ENCODE measurements around the gene PLCH1.

PLCH1 gene

DNA sequence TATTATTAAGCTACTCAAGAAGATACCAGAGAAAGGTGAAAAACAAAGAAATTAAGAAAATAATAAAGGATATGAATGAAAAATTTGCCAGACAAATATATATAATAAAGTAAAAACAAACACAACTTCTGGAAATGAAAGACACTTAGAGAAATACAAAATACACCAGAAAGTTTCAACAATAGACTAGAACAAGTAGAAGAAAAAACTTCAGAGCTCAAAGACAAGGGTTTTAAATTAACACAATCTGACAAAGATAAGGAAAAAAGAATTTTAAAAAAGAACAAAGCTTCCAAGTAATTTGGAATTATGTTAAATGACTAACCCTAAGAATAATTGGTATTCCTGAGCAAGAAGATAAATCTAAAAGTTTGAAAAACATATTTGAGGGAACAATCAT is 135.3 kb downstream of the PLCH1 start:
- DNase-seq (ENCODE audit: low read depth): no peak
- TF ChIP-seq, protein P1, sequence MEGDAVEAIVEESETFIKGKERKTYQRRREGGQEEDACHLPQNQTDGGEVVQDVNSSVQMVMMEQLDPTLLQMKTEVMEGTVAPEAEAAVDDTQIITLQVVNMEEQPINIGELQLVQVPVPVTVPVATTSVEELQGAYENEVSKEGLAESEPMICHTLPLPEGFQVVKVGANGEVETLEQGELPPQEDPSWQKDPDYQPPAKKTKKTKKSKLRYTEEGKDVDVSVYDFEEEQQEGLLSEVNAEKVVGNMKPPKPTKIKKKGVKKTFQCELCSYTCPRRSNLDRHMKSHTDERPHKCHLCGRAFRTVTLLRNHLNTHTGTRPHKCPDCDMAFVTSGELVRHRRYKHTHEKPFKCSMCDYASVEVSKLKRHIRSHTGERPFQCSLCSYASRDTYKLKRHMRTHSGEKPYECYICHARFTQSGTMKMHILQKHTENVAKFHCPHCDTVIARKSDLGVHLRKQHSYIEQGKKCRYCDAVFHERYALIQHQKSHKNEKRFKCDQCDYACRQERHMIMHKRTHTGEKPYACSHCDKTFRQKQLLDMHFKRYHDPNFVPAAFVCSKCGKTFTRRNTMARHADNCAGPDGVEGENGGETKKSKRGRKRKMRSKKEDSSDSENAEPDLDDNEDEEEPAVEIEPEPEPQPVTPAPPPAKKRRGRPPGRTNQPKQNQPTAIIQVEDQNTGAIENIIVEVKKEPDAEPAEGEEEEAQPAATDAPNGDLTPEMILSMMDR (IDR thresholded peaks at IDR 0.05; ENCODE audit: insufficient read depth, low read depth, low read length, missing control alignments): no peak

DNA sequence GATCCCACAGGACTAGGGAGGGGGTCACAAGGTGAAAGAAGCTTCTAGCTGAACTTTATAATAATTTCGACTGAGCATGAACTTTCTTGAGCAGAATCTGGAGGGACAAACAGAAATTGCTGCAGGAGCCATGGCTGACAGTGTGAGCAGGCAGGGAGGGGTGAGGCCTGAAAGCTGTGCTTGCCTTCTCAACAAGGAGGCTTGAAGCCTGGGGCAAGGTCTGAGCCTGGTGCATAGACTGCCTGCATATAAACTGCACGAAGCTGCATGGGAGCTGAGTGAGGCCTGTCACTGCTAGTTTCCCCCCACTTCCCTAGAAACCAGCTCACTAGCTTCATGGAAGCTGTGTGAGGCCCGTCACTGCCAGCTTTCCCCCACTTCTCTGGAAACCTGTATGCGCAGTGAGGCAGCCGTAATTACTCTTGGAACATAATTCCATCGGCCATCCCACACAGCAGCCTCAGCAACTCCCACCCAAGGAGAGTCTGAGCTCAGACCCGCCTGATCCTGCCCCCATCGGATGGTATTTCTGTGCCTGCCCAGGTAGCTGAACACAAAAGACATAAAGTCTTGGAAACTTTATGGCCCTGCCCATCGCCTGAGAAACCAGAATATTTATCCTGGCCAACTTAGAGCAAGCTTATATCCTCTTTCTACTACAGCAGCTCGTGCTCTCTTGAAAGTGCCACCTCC is 136.5 kb downstream of the PLCH1 start:
- TF ChIP-seq, protein P1 (IDR thresholded peaks at IDR 0.05; ENCODE audit: insufficient read depth, low read depth, low read length, missing control alignments): no peak
- no peak overlapping the region for H3K4me3 ChIP-seq (ENCODE audit: low read depth, low read length)
- no peak for DNase-seq (ENCODE audit: low read depth)

More for the DNA sequence above, 135.3 kb downstream of the PLCH1 start:
- no peak overlapping the region for H3K4me3 ChIP-seq (ENCODE audit: low read depth, low read length)

DNA sequence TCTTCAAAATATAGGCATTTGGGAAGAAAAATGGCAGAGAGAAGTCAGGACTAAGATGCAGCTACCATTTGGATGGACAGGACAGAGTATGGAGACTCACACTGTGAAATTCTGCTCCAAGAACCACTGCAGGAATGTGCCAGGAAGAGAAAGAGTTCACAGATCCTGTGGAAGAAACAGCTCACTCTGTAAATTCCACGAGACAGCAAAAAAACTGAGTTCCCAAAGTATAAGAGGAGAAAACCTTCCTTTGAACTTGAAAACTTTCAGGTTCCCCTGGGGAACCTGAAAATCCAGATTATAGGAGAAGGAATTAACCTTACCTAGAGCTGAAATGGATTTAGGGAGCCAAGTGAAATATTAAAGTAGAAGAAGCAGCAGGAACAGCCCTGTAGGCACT is 137.1 kb downstream of the PLCH1 start:
- no peak for DNase-seq (ENCODE audit: low read depth)
- TF ChIP-seq, protein P1 (IDR thresholded peaks at IDR 0.05; ENCODE audit: insufficient read depth, low read depth, low read length, missing control alignments): no peak
- H3K4me3 ChIP-seq (ENCODE audit: low read depth, low read length): no peak overlapping the region

DNA sequence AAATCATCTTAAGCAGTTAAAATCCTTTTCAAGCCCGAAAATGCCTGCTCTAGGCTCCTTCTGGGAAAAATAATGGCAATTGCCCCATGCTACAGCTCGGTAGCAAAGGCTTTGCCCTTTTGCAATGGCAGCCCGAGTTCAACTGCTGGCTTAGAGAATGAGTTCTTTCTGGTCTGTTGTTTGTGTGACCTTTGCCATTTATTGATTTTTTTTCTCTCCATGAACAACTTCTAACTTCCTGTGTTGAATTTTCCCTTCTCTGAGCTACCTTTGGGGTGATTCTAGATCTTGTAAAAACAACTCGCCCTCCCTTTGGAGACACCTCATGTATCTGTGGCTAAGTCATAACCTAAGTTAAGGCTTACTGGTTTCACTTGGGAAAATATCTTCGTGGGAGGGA is 139.3 kb downstream of the PLCH1 start:
- no peak overlapping the region for H3K4me3 ChIP-seq (ENCODE audit: low read depth, low read length)
- no peak for DNase-seq (ENCODE audit: low read depth)
- TF ChIP-seq, protein P1 (IDR thresholded peaks at IDR 0.05; ENCODE audit: insufficient read depth, low read depth, low read length, missing control alignments): no peak

DNA sequence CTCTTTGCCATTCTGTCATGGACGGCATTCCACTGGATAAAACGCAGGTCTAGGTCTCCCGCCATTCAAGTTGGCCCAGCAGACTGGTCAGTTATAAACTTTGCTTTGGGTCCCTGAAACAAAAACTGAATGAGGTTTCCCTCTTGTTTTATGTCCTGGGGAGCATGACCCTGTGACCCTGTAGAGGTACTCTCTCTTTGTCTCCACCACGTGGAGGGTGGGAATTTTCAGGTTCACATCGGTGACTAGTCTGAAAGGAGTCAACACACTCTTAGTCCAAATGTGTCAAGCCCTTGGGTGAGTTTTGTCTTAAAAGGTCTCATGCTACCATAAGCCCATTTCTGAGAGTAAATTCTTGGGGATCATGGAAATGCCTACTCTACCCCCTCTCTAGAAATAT is 139.9 kb downstream of the PLCH1 start:
- TF ChIP-seq, protein P1 (IDR thresholded peaks at IDR 0.05; ENCODE audit: insufficient read depth, low read depth, low read length, missing control alignments): no peak
- no peak overlapping the region for H3K4me3 ChIP-seq (ENCODE audit: low read depth, low read length)
- no peak for DNase-seq (ENCODE audit: low read depth)

DNA sequence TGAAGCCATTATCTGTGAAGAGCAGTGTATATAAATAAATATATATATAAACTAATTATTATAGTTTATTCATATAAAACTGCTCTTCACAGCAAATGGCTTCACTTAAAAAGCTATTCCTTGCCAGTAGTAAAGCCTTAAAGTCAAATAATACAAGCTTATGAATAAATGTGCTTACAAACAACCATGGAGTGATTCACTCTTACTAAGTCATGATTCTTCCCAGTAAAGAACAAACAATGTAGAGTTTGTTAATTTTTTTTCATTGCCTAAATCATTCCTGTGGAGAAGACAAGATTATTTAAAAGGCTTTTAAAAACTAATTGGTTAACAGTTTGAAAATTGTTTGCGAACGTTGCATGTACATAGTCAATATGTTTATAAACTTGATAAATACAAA is 140.7 kb downstream of the PLCH1 start:
- no peak overlapping the region for H3K4me3 ChIP-seq (ENCODE audit: low read depth, low read length)
- no peak for DNase-seq (ENCODE audit: low read depth)
- TF ChIP-seq, protein P1 (IDR thresholded peaks at IDR 0.05; ENCODE audit: insufficient read depth, low read depth, low read length, missing control alignments): no peak

DNA sequence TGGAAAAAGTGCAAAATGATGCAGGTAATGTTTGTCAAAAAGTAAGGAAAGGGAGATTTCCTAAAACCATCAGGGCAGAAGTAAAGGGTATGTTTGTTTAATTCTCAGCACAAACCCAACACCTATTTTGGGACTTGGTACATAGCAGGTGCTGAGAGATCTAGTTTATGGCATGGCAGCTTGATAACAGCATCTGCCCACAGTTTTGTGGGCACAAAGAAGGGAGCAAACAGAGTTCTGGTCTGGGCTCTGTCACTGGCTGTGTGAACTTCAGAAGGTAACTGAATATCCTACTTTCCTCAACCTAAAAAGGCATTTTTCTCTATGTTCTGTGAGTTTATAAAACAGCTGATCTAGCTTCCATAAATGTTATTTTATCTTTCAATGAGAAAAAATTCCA is 141.6 kb downstream of the PLCH1 start:
- TF ChIP-seq, protein P1 (IDR thresholded peaks at IDR 0.05; ENCODE audit: insufficient read depth, low read depth, low read length, missing control alignments): no peak
- no peak for DNase-seq (ENCODE audit: low read depth)
- H3K4me3 ChIP-seq (ENCODE audit: low read depth, low read length): no peak overlapping the region
